ENCODE measurements around the gene WDR27.
"Not testable (repeated sequence)": the region's sequence is repeated elsewhere in the genome, so short reads cannot be mapped to it uniquely, and the experiment has no call there.

Gene WDR27

DNA sequence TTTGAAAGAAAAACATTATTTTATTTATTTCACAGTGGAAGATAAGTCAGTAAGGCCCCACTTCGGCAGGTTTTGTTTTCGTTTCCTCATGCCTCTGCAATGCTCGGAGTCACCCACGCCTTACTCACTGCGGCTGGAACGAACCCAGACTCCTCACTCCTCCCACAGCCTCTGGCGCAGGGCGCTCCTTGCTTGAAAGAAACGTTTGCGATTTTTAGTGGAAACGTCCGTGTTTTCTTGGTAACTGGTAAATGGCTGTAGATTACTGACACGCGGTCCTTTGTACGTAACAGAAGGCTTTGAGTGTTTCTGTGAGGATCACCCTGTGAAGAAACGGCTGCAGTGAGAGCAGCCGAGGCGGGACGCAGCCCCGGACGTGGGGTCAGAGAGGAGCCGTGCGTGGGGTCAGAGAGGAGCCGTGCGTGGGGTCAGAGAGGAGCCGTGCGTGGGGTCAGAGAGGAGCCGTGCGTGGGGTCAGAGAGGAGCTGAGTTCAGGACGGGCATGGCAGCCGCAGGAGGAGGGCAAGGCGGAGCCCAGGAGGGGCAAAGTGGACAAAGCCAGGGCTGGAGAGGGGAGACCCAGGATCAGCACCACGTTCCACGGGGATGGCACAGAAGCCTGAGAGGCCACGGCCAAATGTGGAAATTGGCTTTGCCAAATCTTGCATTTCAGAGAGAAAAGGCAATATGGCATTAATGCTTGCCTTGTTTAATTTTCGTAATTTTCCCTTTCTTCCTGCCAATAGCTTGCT is 249.5 kb downstream of the WDR27 start:
- no peak overlapping the region for H3K4me3 ChIP-seq (ENCODE audit: low read depth, low read length)

DNA sequence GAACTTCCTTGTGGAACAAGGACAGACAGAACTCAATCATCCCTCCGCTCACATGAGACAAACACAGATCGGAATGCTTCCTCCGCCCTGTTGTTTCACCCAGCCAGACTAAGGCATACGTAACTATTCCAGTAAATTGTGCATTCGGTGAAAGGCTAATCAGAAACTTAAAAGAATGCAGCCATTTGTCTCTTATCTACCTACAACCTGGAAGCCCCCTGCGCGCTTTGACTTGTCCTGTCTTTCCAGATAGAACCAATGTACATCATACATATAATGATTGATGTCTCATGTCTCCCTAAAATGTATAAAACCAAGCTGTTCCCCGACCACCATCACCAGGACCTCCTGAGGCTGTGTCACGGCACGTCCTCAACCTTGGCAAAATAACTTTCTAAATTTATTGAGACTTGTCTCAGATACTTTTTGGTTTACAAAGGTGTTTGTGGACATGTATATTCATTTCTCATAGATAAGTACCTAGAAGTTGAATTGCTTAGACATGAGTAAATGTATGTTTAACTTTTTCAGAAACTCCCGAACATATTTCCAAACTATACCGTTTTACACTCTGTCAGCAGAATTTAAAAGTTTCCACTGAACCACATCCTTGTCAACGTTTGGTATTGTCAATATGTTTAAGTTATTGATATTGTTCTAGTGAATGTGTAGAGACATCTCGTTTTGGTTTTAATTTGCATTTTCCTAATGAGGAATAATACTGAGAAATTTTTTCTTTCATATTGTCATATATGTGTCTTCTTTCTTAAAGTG is 250.6 kb downstream of the WDR27 start:
- no peak overlapping the region for H3K4me3 ChIP-seq (ENCODE audit: low read depth, low read length)

DNA sequence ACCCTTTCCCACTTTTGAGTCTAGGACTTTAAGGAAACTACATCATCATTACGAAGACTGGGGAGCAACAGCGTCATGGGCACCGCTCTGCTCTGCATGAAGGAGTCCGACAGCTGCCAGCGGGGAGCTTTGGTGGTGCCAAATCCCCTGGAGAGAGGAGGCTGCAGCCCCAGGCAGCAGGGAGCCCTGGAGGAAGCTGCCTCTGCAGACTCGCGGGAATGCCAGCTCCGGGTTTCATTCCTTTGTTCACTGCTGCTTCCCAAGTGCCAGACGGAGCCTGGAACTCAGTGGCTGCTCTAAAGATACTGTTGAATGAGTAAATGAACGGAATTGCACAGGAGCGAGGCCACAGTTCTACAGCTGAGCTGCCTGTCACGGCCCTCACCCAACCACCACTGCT is 251.7 kb downstream of the WDR27 start:
- no peak overlapping the region for H3K4me3 ChIP-seq (ENCODE audit: low read depth, low read length)

DNA sequence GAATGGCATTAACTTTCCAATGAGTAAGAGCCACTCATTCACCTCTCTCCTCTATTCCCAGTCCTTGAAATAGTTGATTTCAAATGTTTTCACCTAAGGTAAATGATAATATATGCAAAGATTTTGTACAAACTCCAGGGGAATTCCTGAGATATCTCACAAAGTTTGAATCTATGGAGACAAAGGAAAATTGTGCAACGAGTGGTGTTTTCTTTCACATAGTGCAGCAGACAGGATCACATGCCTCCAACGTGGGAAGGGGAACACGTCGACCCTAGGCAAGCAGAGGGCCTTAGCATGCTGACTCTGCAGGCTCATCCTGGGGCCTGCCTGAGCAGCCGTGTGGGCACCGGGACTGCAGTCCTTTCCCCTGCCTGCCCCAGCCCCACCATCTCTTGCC is 252.6 kb downstream of the WDR27 start:
- no peak overlapping the region for H3K4me3 ChIP-seq (ENCODE audit: low read depth, low read length)

DNA sequence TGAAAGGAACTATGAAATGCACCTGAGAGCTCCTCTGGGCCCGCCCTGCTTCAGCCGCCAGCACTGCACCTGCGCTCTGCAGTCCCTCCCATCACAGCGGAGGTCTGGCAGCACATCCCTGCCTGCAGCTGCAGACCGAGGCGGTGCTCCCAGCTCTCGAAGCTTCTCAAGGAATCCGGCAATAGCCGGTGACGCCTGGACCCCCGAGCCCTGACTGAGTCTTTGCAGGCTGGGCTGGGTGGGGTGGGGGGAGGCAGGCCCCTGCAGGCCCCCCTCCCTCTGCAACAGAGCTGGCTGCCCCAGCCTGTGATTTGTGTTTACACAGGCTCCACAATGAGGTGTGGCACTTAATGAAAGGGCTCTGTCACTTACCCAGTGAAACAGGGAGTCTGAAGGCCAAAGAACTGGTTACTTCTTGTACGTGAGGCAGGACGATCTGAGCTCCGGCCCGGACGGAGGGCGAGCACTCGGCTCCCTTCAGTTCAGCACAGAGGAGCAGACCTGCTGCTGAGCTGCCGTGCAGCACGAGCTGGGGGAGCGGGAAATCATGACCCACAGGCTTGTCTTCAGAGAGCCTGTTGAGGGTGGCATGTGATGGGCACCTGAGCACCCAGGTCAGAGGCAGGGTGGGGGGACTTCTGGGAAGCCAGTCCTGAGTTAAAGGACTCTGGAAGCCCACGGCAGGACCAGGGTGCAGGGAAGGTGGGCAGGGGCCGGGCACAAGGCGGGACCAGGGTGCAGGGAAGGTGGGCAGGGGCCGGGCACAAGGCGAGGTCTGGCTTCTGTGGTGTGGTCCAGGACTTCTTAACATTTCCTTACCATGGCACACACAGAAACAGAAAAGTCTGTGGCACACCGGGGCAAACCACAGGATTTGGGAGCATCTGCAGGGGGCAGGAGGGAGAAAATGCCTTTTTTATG is 255.9 kb downstream of the WDR27 start:
- H3K4me3 ChIP-seq (ENCODE audit: low read depth, low read length): no peak overlapping the region

DNA sequence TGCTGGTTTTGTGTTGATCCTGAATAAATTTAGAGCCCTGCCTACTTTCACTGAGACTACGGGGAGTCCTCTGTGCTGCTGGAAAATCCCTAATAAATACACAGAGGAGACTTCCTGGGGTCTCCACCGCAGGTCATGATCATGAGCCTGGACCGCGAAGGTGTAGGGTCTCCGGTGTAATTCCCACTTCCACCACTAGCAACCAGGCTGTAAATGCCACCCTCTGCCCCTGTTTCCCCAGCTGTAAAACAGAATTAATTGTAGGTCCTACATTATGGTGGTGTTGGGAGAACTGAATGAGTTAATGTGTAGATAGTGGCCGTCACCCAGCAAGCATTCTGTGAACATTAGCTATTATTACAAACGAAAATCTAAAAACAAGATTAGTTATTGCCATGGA is 256.6 kb downstream of the WDR27 start:
- H3K4me3 ChIP-seq (ENCODE audit: low read depth, low read length): no peak overlapping the region

DNA sequence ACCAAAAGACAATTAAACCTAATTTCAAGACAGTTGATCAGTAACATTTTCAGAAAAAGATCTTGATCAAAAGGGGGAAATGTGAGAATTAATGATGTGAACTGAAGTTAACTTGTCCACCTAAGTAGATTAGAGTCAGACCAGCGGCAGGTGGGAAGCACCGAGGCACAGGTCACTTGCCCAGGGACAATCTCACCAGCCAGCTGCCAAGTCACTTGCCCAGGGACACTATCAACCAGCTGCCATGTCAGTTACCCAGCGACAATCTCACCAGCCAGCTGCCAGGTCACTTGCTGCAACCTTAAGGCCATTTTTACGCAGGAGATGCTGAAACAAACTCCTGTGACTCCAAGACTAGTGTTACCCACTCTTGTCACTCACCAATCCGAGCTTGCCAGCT is 260.5 kb downstream of the WDR27 start:
- H3K4me3 ChIP-seq (ENCODE audit: low read depth, low read length): no peak overlapping the region

DNA sequence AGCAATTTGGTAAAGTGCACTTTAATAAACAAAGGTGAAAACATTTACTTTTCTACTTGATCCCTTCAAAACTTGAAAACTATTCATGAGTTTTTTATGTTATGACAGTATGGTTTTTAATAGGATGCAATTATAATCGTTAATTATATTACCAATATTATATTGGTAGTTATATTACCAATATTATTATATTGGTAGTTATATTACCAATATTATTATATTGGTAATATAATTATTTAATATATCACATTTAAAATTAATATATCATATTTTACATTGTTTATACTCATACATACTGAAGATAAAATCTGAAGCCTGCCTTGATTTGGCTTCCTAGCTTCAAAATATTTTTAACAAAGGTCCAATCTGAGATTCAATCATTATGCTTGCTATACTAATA is 262.1 kb downstream of the WDR27 start:
- H3K4me3 ChIP-seq (ENCODE audit: low read depth, low read length): no peak overlapping the region

DNA sequence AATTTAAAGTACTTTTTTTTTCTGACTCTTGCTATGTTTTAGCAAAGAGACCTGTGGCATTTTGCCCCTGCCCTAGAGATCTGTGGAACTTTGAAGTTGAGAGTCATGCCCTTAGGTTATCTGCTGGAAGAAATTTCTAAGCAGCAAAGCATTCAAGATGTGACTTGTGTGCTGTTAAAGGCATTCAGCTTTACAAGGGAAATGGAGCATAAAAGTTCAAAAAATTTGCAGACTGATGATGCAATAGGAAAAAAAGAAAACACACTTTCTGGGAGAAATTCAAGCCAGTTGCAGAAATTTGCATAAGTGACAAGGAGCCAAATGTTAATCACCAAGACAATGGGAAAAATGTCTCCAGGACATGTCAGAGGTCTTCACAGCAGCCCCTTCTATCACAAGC is 267.3 kb downstream of the WDR27 start:
- H3K4me3 ChIP-seq (ENCODE audit: low read depth, low read length): not testable (repeated sequence)

DNA sequence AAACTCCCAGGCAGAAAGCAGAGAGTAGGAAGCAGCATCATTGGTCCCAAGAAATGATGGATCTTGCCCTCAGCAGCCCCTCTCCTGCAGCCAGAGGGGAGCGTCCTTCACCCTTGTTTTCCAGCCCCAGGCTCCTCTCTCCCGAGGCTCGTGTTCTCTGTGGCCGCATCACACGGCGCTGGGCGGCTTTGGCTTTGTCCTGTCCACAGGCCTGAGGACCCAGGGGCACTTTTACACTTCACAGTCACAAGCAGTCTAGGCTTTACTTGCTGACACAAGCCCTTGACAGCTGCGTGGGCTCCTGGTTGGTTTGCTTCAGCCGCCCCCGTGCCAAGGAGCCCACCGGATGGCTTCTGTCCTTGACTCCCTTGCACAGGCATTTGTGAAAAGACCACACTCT is 272.8 kb downstream of the WDR27 start:
- no peak overlapping the region for H3K4me3 ChIP-seq (ENCODE audit: low read depth, low read length)

DNA sequence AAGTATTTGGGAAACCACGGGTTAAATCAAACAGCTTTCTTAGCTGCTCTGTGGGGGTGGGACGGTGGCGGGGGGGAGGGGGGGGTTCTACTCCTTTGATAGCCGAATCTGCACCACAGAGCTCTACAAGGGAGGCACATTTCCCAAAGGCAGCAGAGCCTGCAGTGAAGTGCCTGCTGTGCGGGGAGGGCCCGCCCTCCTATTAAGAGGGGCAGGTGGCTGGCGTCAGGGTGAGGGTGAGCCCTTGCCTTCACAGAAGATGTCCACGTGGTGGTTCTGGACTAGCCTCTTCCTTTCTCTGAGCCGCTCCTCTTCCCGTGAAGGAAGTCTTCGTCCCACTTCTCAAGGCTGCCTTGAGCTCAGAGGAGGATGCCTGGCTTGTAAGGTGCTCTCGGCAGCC is 273.3 kb downstream of the WDR27 start:
- no peak overlapping the region for H3K4me3 ChIP-seq (ENCODE audit: low read depth, low read length)

DNA sequence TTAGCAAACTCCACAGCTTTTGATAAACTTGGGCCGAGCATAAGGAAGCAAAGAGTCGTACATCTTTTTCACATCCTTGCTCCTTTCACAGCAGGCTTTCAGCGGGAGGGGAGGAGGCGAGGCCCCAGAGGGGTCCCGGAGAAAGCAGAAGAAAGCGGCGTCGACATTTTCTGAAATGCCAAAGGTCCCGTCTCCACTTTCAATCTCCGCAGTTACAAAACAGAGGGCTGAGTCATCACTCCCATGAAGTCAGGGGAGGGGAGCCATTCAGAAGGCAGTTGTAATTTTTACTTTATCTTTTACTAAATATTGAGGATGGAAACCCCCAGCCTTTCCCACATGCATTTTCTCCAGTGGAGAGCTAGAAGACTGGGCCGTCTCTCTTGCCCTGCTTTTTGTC is 274.0 kb downstream of the WDR27 start:
- no peak overlapping the region for H3K4me3 ChIP-seq (ENCODE audit: low read depth, low read length)

DNA sequence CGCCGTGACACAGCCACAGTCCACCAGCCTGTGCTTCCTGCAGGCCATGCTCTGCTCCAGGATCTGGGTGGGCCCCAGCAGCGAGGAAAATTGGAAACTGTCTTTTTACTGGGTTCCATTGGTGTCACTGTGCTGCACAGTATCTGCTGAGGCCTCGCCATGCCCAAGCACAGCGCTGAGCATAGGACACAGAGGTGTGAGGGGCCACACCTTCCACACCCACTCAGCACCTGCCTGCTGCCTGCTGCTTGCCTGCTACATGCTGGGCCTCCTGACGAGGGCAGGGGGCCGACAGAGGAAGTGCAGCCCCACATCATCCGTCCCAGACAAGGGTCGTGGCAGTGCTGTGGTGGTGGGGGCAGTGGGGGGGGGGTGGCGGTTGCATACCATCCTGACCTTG is 275.2 kb downstream of the WDR27 start:
- no peak overlapping the region for H3K4me3 ChIP-seq (ENCODE audit: low read depth, low read length)

DNA sequence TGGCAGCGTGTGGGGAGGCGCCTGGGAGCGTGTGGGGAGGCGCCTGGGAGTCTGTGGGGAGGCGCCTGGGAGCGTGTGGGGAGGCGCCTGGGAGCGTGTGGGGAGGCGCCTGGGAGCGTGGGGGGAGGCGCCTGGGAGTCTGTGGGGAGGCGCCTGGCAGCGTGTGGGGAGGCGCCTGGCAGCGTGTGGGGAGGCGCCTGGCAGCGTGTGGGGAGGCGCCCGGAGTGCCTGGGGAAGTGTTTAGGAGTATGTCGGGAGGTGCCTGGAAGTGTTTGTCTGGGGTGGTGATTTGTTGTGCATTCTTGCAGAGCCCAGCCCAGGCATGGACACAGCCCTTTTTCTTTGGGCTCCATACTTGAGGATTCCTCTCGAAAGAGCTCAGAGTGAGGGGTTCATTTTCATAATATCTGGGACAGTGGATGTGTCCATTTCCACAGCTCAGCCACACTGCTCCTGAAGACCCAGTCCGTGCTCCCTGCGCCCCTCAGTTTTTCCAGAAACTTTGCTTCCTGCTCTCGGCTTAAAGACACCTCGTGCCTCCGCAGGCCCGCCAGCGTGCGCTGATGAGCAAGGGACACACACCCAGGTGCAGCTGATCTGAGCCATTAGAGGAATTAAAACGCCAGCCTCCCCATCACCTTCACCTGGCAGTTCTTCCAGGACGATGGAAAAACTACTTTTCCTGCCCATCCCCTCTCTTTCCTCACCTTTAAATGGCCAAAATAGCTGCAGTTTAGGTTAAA is 276.0 kb downstream of the WDR27 start:
- no peak overlapping the region for H3K4me3 ChIP-seq (ENCODE audit: low read depth, low read length)

DNA sequence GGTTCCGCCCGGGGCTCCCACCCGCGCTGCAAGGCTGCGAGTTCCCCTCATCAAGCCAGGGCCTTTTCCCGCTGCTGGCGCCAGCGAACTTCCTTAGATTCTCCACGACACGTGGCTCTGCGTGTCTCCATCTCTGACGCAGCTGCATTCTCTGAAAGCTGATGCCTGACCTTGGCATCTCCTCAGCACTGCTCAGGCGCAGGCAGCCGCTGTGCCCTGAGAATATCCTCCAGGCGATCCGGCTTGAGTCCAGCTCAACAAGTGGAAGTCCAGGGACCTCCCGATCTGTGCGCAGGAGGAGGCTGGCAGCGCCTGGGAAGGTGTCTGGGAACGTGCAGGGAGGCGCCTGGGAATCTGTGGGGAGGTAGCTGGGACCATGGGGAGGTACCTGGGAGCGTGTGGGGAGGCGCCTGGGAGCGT is 277.0 kb downstream of the WDR27 start:
- no peak overlapping the region for H3K4me3 ChIP-seq (ENCODE audit: low read depth, low read length)

DNA sequence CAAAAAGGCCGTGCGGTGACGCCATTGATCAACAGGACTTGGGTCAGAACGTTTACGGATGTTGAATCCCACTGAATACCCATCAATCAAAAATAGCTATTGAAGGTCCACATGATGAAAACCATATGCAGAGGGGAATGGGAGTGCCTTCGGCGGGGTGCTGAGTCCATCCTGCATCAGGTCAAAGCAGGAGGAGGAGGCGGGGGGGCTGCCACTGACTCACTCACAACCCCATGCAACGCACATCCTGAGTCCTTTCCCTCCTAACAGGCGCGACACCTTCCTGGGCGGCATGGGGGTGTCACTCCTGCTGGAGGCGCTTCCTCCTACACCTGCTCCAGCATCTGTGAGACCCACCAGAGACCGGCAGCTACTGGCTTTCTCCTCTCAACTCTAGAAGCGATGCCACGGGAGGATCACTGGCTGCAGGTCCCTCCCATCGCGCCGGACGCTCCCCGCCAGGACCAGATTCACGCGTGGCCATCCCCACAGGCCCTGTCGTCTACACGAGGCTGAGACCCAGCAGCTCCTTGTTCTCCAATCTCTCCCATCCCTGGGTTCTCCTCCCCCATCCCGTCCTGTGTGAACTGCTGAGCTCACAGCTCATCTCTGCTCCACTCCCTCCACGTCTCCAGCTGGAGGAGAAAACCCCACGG is 277.6 kb downstream of the WDR27 start:
- no peak overlapping the region for H3K4me3 ChIP-seq (ENCODE audit: low read depth, low read length)

DNA sequence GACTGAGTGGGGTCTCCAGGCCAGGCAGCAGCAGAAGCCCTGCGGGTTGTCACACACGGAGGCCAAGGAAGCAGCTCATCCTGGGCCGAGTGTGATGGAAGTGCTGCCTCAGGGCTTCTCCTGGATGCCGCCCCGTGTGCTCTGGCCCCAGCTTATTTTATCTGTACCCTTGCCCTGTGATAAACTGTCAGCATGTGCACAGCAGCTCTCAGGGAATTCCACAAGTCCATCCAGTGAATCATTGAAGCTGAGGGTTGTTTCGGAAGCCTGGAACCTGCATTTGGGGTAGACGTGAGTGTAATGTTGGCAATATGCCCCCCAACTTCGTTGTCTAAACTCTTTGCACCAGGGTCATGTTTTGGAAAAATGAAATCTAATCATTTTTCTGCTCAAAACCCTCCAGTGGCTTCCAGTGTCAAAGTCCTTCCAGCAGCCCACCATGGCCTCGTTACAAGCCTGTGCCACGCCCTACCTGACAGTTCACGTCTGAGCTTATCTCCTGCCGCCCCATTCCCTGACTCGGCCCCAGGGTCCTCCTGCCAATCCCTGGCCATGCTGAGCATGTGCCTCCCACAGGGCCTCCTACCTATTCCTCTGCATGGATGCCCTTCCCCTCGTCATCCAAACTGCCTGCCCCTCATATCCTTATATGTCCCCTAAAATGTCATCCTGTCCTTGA is 280.1 kb downstream of the WDR27 start:
- H3K4me3 ChIP-seq (ENCODE audit: low read depth, low read length): no peak overlapping the region

DNA sequence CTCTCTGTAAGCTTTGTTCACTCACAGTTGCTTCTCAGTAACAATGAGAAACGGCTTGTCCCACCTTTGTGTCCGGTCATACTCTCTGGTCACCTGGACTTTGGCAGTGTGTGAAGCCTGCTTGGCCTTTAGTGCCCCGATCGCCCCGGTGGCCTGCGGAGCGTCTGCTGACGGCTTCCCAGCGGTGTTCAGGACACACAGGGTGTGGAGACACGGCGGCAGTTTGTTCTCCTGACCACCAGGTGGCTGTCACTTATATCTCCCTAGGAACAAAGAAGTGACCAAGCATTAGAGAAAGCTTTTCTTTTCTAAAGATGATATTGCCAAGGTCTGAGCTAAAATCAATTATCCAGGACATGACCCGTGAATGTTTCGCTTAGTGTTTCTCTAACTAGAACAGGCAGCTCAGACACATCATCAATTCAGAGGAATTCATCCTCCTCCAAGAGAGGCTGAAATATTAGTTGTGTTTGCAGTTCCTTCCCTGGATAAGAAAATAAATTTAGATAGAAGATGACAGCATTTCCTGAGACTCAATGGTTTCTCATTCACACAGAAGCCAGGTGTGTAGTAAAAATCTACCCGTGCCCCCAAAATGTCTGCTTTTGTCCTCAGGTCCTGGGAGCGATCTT is 280.8 kb downstream of the WDR27 start:
- no peak overlapping the region for H3K4me3 ChIP-seq (ENCODE audit: low read depth, low read length)

DNA sequence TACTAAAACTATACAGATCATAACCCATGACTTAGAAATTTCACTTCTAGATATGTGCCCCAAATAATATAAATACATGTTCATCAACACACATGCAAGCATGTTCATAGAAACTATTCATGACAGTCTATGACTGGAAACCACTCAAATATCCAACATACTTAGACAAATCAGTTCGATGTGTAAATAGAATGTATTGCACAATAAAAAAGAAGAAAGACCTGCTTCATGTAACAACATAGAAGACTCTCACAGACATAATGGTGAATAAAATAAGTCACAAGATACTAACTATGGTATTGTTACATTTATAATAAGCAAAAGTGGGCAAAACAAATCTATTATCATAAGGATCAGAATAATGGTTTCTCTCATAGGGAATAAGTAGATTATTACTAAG is 284.7 kb downstream of the WDR27 start:
- H3K4me3 ChIP-seq (ENCODE audit: low read depth, low read length): no peak overlapping the region

Measured in iPS-11a (cell line).